Subcutaneous adipose tissue (tissue), 4 donors: ENCODE data around the gene EPHA4. TPM values are rescaled to one million over a fixed set of nuclear protein-coding genes. Genes with fewer than 3 reads are reported as not detected.

ENCODE experiments used
- CTCF ChIP-seq: fragments of 450-650 bp; IDR thresholded peaks from one replicate; pipeline ENCODE4 v1.5.1; 2016; ENCODE audit warnings: low read depth, mild to moderate bottlenecking, control low read depth, antibody characterized with exemption, moderate library complexity
- total RNA-seq, 4 donors: library from RNA; depleted of rRNA; stranded (reverse); fragments of >200 nt; gene quantifications; one replicate each; pipeline ENCODE4 v1.1.0, GENCODE V29; 2016

The EPHA4 gene
- total RNA-seq, 4 donors from 2014 or later = 30.3 to 52.0 (median 39.4) TPM

GRCh38 chr2:221467610-221468009, 104.5 kb downstream of the EPHA4 start:
- TF ChIP-seq CTCF = no peak

- TF ChIP-seq CTCF = no peak
Measured at GRCh38 chr2:221466744-221467143, 105.4 kb downstream of the EPHA4 start.

- no peak for TF ChIP-seq CTCF
Measured at GRCh38 chr2:221465776-221466175, 106.3 kb downstream of the EPHA4 start.

- no peak for TF ChIP-seq CTCF
Measured at GRCh38 chr2:221464971-221465370, 107.1 kb downstream of the EPHA4 start.

- TF ChIP-seq CTCF = no peak
Measured at GRCh38 chr2:221463241-221463896, 108.7 kb downstream of the EPHA4 start.

GRCh38 chr2:221461901-221462300, 110.2 kb downstream of the EPHA4 start:
- no peak for TF ChIP-seq CTCF

- no peak for TF ChIP-seq CTCF
Measured at GRCh38 chr2:221460136-221460535, 112.0 kb downstream of the EPHA4 start.
